ENCODE measurements around the gene ENOX1.

The ENOX1 gene

DNA sequence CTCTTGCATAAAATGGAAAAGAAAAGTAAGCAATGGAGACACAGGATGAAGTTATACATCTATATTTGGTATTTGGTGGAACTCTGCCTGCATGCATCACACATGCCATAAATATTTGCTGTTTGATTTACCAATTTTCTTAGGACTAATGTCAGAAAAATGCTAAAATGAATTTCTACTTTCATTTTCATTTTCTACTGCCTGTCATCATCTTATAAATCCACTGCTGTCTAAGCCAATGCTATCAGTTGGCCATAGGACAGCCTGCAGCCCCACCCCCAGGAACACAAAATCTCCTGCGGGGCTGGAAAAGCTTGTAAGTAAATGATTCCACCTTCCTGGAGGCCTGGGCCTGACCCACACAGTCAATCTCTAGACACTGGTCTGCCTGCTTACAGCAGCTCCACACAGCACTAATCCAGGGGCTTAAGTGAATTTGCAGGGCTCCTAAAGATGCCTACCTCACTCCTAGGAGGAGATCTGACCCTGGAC, 122.0 kb downstream of the ENOX1 start:
- DNase-seq: no peak

DNA sequence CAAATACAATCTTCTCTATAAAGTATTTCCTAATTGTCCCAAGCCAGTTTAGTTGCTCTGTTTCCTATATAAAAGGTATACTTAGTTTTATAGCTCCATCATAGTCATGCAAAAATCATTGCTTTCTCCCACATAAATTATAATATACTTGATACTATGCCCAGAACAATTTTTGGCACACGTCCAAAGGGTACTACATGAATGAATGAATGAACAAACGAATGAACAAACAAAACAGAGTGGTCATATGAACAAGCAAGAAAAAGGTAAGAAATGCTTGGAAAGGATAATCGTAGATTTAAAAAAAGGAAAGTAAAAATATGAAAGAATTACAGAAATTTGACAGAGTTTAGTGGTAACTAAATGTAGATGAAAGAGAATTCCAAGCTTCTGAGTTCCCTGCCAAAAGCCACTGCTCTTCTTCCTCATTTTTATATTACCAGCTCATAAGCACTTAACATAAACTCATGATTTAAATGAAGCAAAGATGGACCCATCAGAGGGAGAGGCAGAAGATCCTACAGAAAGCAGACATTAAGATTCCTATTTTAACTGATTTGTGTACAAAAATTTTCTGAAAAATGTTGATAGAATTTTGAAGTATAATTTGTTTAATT, 123.2 kb downstream of the ENOX1 start:
- no peak for DNase-seq

DNA sequence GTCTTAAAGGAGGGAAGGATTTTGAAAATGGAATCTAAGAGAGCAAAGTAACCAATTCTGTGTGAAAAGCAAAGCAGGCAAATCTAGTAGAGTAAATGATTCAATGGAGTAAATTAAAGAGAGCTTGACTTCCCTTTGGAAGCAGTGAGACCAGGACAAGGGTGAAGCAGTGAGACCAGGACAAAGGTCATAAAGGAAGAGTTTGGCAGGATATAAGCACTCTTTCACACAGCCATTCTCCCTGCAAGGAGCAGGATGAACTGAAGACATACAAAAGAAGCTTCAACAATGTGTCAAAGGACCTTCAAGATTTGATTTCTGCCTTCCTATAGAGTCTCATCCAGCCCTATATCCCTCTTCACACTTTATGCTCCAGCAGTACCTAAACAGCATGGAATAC, 123.8 kb downstream of the ENOX1 start:
- DNase-seq: no peak

DNA sequence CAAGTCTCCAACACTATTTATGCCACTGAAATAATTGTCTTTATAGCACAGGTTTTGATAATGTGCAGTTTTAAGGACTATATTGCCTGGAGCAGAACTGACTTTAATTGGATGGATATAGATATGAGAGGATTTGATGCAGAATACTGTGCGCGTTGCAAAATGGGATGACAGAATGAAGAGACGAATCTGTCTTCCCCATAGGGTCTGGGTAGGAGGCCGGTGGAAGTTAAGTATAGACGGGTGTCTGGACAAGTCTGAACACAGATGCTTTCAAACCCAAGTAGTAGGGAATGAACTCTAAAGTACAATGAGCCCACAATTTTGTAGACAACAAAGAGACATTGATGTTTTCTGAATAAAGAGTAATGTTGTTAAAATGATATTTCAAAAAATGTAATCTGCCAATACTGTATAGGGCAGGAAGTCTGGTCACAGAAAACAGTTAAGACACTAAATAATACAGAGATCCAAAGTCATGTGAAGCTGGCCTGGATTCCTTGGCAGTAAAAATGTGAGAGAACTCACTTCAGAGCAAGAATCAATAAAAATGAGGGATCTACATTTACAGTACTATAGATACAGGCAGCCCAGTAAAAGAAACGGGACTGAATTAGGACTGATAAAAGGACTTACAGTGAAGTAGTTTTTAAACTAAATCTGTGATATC, 125.5 kb downstream of the ENOX1 start:
- no peak for DNase-seq

DNA sequence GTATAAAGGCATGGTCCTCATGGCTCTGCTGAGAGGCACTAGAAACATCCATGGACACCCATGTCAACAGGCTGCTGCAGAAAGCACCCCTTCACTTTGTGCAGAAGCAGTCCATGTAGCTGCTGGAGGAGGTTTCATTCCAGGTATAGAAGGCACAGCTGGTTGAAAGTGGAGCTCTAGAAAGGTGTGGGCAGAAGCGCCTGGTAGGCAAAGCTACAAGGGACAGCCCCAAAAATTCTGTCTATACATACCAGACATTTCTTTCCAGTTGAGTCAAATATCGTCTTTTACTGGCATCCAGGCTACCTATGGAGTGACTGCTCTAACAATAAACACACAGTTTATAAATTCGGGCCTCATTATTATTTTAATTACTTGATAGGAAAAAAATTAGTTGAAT, 129.3 kb downstream of the ENOX1 start:
- no peak for DNase-seq

DNA sequence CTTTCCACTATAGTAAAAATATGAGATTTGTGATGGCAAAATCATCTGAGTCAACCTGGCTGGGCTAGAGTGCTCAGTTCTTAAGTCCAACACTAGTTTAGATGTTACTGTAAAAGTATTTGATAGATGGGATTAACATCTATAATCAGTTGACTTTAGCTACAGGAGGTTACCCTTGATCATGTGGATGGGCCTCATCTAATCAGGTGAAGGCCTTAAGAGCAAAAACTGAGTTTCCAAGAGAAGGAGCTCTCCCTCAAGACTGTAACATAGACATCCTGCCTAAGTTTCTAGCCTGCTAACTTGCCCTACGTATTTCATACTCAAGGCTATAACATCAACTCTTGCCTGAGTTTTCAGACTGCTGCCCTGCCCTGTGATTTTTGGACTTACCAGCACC, 132.8 kb downstream of the ENOX1 start:
- DNase-seq: no peak

DNA sequence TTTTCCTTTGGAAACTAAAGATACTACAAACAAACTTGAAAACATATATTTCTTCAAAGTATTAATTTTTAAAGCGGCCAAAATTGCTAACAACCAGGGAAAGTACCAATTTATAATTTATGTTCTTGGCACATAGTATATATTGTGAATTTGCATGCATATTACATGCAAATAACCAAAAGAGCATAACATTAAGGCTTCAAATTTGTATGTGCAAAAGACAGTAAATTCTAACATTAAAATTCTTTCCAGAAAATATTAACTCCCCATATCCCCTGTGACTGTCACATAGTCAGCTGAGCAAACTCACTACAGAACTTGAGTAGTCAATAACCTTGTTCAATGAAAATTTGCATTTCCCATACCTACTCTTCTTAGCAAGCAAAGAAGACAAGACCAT, 133.4 kb downstream of the ENOX1 start:
- DNase-seq: no peak

DNA sequence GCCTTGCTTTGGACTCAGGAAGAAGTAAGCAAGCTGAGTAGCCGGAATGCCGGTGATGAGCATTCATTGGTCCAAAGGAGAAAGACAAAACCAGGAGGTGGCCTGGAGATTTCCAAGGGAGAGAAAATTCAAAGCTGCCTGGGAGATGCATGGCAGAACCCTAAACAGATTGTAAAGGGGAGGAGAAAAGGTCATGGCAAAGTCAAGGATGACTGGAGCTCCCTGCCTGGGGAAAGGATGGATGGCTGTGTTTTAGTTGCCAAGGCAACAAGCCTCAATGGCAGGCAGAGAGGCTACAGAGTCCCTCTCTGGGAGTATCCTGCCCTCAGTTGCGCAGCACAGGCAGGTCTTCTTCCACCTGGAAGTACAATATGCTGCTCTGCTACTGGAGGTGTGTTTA, 134.0 kb downstream of the ENOX1 start:
- DNase-seq: no peak

DNA sequence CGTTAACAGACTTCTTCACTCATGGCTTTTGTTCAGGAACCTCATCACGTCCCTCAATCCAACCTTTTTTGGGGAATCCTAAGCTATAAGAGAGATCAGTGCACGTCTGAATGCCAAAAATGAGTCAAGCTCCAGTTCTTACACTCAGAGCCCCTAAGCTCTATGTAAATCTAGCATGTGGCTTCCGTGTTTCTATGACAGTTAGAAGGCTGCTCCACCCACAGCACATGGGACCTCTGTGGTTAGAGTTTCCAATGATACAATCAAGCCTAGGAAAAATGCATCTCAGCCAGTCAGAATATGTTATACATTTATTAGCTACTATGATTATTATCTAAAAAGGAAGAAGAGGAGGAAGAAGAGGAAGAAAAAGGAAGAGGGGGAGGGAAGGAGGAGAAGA, 135.9 kb downstream of the ENOX1 start:
- no peak for DNase-seq

DNA sequence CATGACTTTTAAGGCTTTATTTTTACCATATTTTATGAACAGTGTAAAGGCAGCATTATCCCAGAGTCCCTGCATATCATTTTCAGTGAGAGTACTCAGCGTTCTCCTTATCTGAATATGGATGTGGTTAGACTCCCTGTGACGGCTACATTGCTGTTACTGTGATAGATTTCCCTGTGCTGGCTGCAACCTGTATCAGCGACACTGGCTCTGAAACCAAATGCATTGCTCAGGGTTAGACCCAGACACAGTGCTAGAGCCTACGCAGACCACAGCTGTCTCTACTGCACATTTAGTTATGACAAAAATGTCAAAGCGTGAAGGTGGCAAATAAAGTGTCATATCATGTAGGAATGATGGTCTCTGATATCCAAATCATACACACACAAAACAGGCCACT, 138.0 kb downstream of the ENOX1 start:
- no peak for DNase-seq

DNA sequence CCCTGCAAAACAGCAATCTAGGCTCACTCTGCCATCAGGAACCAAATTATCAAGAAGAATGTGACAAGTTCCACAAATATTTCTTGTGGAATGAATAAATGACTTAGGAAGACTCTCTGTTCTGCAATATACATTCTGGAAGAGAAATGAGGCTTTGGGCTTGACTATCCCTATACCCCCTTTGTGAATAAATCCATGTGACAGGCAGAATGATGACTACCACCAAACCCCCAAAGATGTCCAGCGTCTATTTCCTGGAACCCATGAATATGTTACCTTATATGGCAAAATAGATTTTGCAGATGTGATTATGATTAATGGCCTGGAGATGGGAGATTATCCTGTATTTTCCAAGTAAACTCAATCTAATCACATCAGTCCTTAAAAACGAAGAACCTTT, 139.3 kb downstream of the ENOX1 start:
- DNase-seq: no peak

DNA sequence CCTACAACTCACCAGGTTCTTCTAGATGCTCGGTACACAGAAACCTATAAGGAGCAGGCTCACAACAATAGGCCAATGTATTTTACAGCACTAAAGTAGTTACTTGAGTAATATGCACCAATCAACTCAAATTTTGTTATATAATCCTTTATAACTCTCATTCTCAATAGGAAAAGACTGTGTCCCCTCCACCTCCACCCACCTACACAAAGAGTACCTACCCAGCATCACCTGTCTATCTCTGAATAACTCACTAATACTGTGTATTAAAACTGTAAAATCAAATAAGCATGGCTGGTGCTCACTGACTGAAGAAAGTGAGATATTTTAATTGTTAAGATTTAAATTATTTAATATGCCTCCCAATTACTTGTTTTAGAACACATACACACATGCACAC, 146.3 kb downstream of the ENOX1 start:
- DNase-seq: no peak

DNA sequence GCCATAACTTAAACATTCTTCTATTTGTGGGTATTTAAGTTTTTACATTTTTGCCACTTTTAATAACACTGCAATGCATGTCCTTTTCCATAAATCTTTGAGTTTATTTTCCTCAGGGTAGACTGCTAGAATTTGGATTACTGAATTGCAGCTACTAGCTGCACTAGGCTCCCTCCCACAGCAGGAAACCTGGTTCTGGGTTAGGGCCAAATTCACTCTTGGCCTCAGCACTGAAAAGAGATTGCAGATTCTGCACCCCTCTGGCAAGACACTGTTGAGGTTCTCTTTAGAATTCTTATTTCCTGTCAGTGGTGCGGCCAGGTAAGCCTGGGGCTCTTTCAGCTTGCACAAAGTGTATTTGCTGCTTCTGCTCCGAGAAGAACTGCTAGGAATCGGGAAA, 155.7 kb downstream of the ENOX1 start:
- no peak for DNase-seq

DNA sequence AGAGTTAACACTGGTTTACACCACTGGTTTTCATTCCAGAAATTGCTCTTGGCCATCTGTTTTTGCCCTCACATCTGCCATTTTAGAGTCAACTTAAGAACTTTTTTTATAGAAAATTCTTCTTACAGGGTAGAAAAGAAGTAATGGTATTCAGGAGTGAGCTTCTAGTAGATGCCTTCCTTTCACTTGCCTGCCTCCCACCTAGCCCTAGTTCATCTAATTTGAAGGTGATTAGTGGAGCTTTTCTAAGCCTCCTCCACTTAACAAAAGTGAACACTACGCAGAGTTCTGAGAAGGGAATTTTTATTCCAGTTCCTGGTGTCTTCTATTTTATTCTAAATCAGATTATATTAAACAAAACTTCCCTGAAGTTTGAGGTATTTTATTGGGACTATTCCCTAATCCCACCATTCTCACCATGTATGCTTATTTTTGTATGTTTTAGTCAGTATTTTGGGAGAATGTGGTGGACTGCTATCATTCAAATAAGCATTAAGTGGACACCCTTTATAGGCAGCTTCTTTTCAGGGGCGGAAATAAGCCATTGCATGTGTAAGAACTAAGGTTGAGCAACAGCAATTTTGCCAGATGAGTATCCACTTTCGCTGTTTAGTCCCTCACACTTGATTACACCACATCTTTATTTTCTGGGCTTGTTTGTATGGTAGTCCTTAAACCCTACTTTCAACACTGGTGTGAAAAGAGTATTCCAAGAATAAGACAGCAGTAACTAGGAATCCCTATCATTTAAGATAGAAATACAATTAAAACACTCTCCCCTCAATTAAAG, 156.9 kb downstream of the ENOX1 start:
- no peak for DNase-seq

DNA sequence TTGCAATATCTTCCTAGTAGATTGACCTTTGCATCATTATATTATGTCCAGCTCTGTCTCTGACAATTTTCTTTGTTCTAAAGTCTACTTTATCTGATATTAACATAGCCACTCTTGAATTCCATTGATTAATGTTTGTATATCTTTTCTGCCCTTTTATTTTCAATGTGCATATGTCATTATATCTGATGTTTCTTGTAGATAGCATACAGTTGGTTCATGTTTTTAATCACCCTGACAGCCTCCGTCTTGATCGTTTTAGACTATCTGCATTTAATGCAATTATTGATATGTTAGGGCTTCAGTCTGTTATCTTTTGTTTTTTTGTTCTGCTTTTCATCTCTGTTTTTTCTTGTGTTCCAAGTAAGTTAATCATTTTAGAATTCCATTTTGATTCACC, 159.8 kb downstream of the ENOX1 start:
- DNase-seq: no peak

DNA sequence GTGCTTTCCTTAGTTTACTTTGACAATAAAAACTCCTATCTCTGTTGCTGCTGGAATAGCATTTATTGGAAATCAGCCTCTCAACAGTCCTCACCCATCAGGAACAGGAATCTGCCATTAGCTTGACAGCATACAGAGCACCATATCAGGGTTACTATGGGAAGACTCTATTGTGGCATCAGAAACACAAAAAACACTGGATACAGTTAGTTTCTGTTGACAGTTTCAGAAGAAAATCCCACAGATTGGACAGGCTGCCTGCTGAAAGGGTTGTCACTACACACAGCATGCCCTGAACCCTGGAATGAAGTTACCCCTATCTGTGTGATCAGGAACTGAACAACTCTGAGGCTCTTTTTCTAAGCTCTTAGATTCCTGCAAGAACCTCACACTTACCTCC, 172.7 kb downstream of the ENOX1 start:
- no peak for DNase-seq

DNA sequence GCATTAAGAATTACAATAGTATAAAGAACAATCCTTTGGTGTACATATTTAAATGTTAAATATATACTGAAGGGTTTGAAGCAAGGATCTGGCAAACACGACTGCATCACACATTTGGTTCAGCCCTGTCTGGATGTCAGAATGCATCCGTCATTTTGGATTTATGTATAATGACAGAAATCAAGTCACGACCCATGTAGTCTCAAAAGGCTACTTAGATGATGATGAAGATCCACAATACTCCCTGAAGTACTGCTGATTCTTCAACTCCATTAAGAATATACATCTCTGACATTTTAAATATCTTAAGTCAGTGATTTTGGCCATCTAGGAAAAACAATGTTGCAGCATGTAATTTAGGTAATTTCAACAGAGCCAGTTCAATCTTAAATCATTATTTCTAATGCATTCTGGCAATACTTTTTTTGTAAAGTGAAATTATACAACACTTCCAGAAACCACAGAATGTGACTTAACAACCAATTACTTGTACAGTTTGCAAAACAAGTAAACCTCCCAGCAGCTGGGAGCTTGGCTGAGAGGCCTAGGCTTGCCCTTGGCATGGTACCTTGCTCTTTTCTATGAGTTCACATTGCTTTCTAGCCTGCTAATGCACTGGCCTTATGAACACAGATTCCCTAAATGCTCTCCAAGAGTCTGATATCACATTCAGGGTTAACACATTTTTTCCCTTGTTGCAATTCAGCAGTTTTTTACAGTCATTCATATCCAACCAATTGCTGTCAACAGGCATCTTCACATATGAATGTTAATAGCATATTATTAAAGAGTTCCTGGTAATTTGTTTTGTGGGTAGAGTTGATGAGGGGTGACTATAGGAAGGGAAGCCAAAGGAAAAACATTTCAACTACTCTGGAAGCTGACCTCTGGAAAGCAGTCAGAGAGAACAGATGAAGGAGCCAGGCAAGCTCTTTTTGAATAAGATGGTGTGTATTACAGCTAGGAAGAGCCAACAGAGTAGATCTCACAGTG, 175.2 kb downstream of the ENOX1 start:
- peak; percentile 72 for DNase-seq

DNA sequence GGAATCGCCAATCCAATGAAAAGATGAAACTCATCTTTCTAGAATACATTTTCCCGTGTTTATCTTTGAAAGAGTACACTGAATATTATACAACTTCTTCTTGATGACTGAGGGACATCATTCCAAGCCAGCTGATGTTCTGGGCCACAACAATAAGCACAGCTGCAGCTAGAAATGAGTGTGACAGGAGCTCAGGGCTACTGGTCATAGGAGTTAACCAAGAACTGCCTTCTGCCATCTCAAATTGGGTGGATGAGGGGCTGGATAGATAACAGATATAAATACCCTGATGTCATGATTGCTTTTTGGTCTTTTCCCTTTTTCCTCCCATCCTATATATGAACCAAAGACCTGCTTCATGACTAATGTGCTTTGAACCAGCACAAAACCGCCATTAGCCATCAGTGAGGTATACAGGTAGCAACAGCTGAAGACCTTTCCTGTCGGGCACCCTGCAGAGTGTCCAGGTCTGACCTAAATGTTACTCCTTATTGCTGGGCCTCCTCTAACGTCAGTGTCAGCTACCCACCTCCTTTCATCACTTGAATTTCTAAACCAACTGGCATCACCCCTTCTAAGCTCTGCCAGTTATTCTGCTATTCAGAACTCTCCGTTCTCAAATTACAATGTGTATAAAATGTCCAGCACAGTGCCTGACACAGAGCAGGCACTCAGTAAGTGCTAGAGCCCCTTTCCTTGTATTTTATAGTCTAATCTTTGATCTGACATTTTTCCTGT, 178.2 kb downstream of the ENOX1 start:
- no peak for DNase-seq

DNA sequence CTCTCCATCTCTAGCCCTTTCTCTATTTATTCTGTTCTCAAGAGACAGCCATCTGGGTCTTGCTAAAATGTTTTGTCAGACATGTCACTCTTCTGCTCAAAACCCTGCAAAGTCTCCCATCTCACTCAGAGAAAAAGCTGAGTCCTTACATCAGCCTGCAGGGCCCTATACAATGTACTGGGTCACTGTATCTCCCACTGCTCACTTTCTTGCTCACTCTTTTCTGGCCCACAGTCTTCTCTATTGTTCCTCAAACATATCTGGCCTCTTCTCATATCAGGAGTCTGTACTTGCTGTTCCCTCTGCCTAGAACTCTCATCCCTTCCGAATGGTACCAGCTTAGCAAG, 189.2 kb downstream of the ENOX1 start:
- no peak for DNase-seq

DNA sequence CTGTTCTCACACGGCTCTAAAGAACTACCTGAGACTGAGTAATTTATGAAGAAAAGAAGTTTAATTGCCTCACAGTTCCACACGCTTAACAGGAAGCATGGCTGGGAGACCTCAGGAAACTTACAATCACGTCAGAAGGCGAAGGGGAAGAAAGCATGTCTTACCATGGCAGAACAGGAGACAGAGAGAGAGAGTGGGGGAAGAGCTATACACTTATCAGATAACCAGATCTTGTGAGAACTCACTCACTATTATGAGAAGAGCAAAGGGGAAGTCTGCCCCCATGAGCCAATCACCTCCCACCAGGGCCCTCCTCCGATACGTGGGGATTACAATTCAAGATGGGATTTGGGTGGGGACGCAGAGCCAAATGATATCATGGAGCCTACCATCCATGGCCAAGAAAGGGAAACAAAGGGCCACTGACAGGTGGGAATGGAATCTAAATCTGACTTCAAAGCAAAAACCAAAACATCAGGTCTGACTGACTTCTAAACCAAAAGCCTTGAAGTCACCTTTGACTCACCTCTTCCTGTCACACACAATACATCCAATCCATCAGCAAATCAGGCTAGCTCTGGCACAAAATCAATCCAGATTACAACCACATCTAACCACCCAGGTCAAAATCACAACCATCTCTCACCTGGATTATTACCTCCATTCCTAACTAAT, 189.7 kb downstream of the ENOX1 start:
- no peak for DNase-seq

DNA sequence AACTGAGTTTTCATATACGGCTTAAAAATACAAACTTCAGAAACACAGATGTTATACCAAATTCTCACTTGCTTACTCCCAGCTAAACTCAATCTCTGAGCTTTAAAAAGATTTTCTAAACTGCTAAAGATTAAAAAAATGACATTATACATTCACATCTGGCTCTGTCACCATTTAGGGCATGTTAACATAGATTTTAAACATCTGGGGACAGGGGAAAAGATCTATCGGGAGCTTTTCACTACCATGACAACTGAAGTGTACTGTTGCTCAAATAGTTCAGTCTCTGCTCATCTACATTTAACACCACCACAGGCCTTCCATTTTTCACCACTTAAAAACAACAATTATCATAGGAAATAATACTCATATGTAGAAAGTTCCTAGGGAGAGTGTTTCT, 190.8 kb downstream of the ENOX1 start:
- DNase-seq: no peak

DNA sequence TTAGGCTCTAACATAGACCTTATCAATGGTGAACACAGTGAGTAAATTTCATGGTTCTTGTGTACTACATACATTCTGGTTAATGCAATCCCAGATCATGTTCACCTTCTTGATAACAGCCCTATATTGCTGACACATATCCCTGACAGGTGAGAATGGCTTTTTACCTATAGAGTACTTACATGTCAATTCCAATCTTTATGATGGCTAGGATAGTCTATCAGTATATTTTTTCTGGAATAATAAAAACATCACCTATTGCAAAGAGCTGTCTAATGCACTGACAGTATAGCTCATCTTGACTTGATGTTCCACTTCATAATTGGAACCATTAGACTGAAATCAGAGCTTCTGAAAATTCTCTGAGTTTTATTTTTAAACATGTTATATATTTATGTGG, 199.4 kb downstream of the ENOX1 start:
- no peak for DNase-seq

Data from DMS79 (cell line).